ENCODE results near the gene PSMG1. TPM values are rescaled to one million over a fixed set of nuclear protein-coding genes. Genes with fewer than 3 reads are reported as not detected.
"Not testable (repeated sequence)": the region's sequence is repeated elsewhere in the genome, so short reads cannot be mapped to it uniquely, and the experiment has no call there.

Gene PSMG1
- total RNA-seq, 1 donor from 2014 or later, result 22.6 TPM

GRCh38 chr21:39156024-39156423 is 27.2 kb downstream of the PSMG1 start:
- DNase-seq (ENCODE audit: low spot score), result no peak

GRCh38 chr21:39155578-39155977 is 27.7 kb downstream of the PSMG1 start:
- DNase-seq (ENCODE audit: low spot score), result no peak

- DNase-seq (ENCODE audit: low spot score), result no peak
Measured at GRCh38 chr21:39153842-39154241, 29.4 kb downstream of the PSMG1 start.

GRCh38 chr21:39153373-39153772 is 29.9 kb downstream of the PSMG1 start:
- no peak for DNase-seq (ENCODE audit: low spot score)

- DNase-seq (ENCODE audit: low spot score), result no peak
Measured at GRCh38 chr21:39152271-39152670, 31.0 kb downstream of the PSMG1 start.

- DNase-seq (ENCODE audit: low spot score), result no peak
Measured at GRCh38 chr21:39150877-39151276, 32.4 kb downstream of the PSMG1 start.

- DNase-seq (ENCODE audit: low spot score), result no peak
Measured at GRCh38 chr21:39150316-39150715, 32.9 kb downstream of the PSMG1 start.

- DNase-seq (ENCODE audit: low spot score), result no peak
Measured at GRCh38 chr21:39149882-39150281, 33.4 kb downstream of the PSMG1 start.

GRCh38 chr21:39148975-39149374 is 34.3 kb downstream of the PSMG1 start:
- no peak for DNase-seq (ENCODE audit: low spot score)

- no peak for DNase-seq (ENCODE audit: low spot score)
Measured at GRCh38 chr21:39144191-39144590, 39.1 kb downstream of the PSMG1 start.

- no peak for DNase-seq (ENCODE audit: low spot score)
Measured at GRCh38 chr21:39142972-39143371, 40.3 kb downstream of the PSMG1 start.

GRCh38 chr21:39141502-39141901 is 41.7 kb downstream of the PSMG1 start:
- no peak for DNase-seq (ENCODE audit: low spot score)

GRCh38 chr21:39137248-39138178 is 45.7 kb downstream of the PSMG1 start:
- DNase-seq (ENCODE audit: low spot score), result no peak

- DNase-seq (ENCODE audit: low spot score), result no peak
Measured at GRCh38 chr21:39136711-39137110, 46.5 kb downstream of the PSMG1 start.

GRCh38 chr21:39136138-39136537 is 47.1 kb downstream of the PSMG1 start:
- not testable (repeated sequence) for DNase-seq (ENCODE audit: low spot score)

GRCh38 chr21:39134288-39134810 is 48.9 kb downstream of the PSMG1 start:
- no peak for DNase-seq (ENCODE audit: low spot score)

- no peak for DNase-seq (ENCODE audit: low spot score)
Measured at GRCh38 chr21:39132248-39132647, 51.0 kb downstream of the PSMG1 start.

GRCh38 chr21:39131791-39132190 is 51.5 kb downstream of the PSMG1 start:
- DNase-seq (ENCODE audit: low spot score), result no peak

GRCh38 chr21:39127506-39127905 is 55.7 kb downstream of the PSMG1 start:
- no peak for DNase-seq (ENCODE audit: low spot score)

- no peak for DNase-seq (ENCODE audit: low spot score)
Measured at GRCh38 chr21:39126486-39126806, 56.8 kb downstream of the PSMG1 start.

- DNase-seq (ENCODE audit: low spot score), result peak; percentile 61
Measured at GRCh38 chr21:39125752-39126485, 57.3 kb downstream of the PSMG1 start.

Data from mucosa of gallbladder (tissue), 1 donor.